BJ (cell line): ENCODE data around the gene OR2S2. TPM values are rescaled to one million over a fixed set of nuclear protein-coding genes. Genes with fewer than 3 reads are reported as not detected.

Experiments used
- CTCF ChIA-PET: fragments of 350-600 bp; formaldehyde crosslinking; extraction: SDS; loops from one replicate; lab custom pipeline; 2021; ENCODE audit warnings: antibody characterized with exemption, inconsistent platforms; lab: Yijun Ruan, JAX
- POLR2A ChIA-PET: fragments of 300-600 bp; sonication (Branson Sonifier 250); formaldehyde crosslinking; extraction: SDS; loops from one replicate; lab custom pipeline; 2021; ENCODE audit warnings: antibody characterized with exemption; lab: Charles Lee
- DNase-seq: peaks from one replicate; pipeline ENCODE4 v3.0.0-alpha.2; 2011; ENCODE audit warnings: low read depth
- H3K27me3 ChIP-seq: 2 replicates; pipeline ENCODE4 v1.6.0; 2011; ENCODE audit warnings: low read length; ENCODE audit not compliant: control insufficient read depth, insufficient read depth
- H3K36me3 ChIP-seq: 2 replicates; pipeline ENCODE4 v1.5.1; 2011; ENCODE audit warnings: low read length; ENCODE audit not compliant: control insufficient read depth, insufficient read depth
- H3K4me3 ChIP-seq: 2 replicates; pipeline ENCODE4 v1.5.1; 2011; ENCODE audit warnings: low read depth, mild to moderate bottlenecking, control low read depth, low read length
- polyA plus RNA-seq: library from polyadenylated mRNA; depleted of rRNA; stranded (reverse); fragments of >200 nt; gene quantifications from 2 replicates; pipeline ENCODE4 v1.2.3, GENCODE V29; 2011
- TF ChIP-seq, protein P1 (sequence below): IDR thresholded peaks from 2 replicates; pipeline ENCODE4 v1.5.1; 2011; ENCODE audit warnings: low read depth, mild to moderate bottlenecking, control low read depth, inconsistent platforms, low read length, moderate library complexity; ENCODE audit not compliant: insufficient read depth

Gene OR2S2
- polyA plus RNA-seq, 1 experiment, result 0.53 TPM

DNA sequence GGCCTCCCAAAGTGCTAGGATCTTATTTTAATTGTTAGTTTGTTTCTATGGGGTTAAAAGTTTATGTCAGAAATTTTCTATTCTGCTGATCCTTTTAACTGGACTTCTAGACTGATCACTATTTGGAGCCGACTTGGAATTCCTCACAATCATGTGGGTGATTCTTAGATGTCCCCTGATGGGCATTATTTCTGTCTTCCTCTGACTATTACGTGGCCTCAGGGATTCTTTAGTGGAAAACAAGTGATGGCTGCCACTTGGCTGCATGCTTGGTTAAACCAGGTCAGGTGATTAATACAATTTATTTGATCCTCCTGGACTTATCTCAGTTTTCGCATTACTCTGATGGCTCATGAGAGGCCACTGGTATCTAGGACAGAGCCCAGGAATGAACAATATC lies 32.2 kb upstream of the OR2S2 start:
- Histone ChIP-seq H3K4me3 (no peak overlapping the region), H3K36me3 (no peaks in the 10 kb centered on the region), H3K27me3 (no peaks in the 10 kb centered on the region)
- POLR2A ChIA-PET, result no interaction called here
- CTCF ChIA-PET, result interaction anchor here (3.5 kb wide), 1 partner anchor 18 kb away, joined by 19 read pairs; no protein-coding TSS in a partner anchor
- TF ChIP-seq, protein P1, sequence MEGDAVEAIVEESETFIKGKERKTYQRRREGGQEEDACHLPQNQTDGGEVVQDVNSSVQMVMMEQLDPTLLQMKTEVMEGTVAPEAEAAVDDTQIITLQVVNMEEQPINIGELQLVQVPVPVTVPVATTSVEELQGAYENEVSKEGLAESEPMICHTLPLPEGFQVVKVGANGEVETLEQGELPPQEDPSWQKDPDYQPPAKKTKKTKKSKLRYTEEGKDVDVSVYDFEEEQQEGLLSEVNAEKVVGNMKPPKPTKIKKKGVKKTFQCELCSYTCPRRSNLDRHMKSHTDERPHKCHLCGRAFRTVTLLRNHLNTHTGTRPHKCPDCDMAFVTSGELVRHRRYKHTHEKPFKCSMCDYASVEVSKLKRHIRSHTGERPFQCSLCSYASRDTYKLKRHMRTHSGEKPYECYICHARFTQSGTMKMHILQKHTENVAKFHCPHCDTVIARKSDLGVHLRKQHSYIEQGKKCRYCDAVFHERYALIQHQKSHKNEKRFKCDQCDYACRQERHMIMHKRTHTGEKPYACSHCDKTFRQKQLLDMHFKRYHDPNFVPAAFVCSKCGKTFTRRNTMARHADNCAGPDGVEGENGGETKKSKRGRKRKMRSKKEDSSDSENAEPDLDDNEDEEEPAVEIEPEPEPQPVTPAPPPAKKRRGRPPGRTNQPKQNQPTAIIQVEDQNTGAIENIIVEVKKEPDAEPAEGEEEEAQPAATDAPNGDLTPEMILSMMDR, result no peak
- DNase-seq, result no peak

- no peak overlapping the region for H3K4me3 ChIP-seq
- ChIA-PET POLR2A (no interaction called here), CTCF (interaction anchor here (1.1 to 2.0 kb wide), 5 partner anchors 16 to 81 kb away, joined by 3 to 15 read pairs (median 4); no protein-coding TSS in a partner anchor)
- no peaks in the 10 kb centered on the region for H3K36me3 ChIP-seq
- TF ChIP-seq, protein P1, result no peak
- DNase-seq, result no peak
- no peaks in the 10 kb centered on the region for H3K27me3 ChIP-seq
These were observed 26.1 kb upstream of the OR2S2 start for GRCh38 chr9:35984021-35984420.

DNA sequence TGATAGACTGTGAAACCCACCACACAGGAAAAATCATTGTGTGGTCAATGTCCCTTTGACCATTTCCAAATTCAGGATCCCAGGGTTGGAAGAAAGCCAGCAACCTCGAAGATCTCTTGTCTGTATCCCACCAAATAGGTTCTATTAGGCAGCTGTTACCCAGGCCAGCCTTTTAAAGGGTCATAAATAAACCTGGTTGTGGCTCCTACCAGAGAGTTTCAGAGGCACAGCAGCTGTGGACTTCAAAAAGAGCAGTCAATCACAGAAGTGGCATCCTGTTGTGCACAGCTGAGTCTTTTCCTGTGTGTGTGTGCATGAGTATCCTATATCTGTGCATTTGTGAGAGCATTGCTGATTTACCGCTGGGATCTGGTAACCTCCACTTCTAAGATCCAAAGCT lies 23.7 kb upstream of the OR2S2 start:
- TF ChIP-seq, protein P1, result no peak
- H3K27me3 ChIP-seq, result peaks cover 1% of the 10 kb centered on the region; the same call in 1 of the 2 replicates
- no peak overlapping the region for H3K4me3 ChIP-seq
- POLR2A ChIA-PET, result no interaction called here
- CTCF ChIA-PET, result interaction anchor here (2.2 kb wide), 1 partner anchor 27 kb away, joined by 9 read pairs; no protein-coding TSS in a partner anchor
- DNase-seq, result no peak
- no peaks in the 10 kb centered on the region for H3K36me3 ChIP-seq

DNA sequence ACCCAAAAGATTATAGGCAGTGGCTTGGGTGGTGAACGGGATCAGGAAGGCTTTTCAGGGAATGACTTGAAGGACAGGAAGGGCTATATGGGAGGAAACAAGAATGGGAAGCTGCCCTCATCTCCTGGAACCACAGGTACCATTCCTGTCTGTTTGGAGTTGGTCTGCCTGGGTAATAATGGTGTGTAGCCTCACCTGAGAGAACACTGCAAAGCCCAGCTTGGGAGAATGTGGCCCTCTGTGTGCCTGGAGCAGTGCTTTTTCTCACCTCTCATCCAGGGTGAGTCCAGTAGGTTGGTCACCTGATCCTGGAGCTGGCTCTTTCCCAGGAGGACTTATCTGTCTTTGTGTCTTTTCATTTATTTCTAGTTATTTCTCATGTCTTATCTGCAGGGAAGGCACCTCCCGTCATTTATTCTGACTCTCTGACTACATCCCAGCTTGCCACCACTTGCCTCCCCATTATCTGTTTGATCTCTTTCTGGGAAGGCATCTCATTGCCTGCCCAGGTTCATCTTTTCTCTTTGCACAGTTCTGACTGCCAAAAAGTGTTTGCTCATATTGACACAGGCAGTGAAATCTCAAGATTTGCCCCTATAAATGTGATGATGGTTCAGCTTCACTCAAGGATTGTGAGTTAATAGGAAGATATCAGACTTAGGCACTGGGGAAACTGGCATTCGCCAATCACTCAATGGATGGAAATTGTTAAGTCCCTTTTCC lies 22.5 kb upstream of the OR2S2 start:
- TF ChIP-seq, protein P1, result no peak
- Histone ChIP-seq H3K36me3 (no peaks in the 10 kb centered on the region), H3K27me3 (peaks cover 1% of the 10 kb centered on the region), H3K4me3 (no peak overlapping the region)
- DNase-seq, result no peak
- POLR2A ChIA-PET, result no interaction called here
- CTCF ChIA-PET, result interaction anchor here (0.6 to 1.4 kb wide), 2 partner anchors 28 to 164 kb away, joined by 3 to 7 read pairs; no protein-coding TSS in a partner anchor

DNA sequence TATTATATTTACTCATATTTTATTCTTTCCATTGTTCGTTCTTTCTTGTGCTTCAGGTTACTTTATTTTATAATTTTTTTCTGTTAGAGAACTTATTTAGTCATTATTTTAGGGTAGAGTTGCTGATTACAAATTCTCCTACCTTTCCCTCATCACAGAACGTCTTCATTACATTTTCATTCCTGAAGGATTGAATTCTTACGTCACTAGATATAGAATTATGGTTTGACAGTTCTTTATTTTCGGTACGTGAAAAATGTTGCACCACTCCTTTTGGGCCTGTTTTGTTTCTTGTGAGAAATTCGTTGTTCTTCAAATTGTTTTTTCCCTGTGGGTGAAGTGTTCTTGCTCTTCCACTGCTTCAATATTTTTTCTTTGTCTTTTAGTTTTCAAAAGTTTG lies 20.8 kb upstream of the OR2S2 start:
- TF ChIP-seq, protein P1, result no peak
- no peak for DNase-seq
- ChIA-PET POLR2A (no interaction called here), CTCF (interaction anchor here (1.4 kb wide), 1 partner anchor 30 kb away, joined by 7 read pairs; no protein-coding TSS in a partner anchor)
- Histone ChIP-seq H3K4me3 (no peak overlapping the region), H3K36me3 (no peaks in the 10 kb centered on the region), H3K27me3 (peaks cover 1% of the 10 kb centered on the region)
